NCI-H1694 (cell line): Measurements from ENCODE around the gene BPIFB3.

Experiments used
- DNase-seq: peaks from one replicate; lab custom pipeline; 2025; lab: John Stamatoyannopoulos, UW

BPIFB3 gene

GRCh38 chr20:33063271-33063670 lies 9.6 kb downstream of the BPIFB3 start:
- DNase-seq = no peak

GRCh38 chr20:33064572-33065287 lies 11.0 kb downstream of the BPIFB3 start:
- DNase-seq = no peak

- no peak for DNase-seq
These were observed 12.1 kb downstream of the BPIFB3 start for GRCh38 chr20:33065785-33066184.

GRCh38 chr20:33067806-33068205 lies 14.1 kb downstream of the BPIFB3 start:
- no peak for DNase-seq

GRCh38 chr20:33068251-33068939 lies 14.7 kb downstream of the BPIFB3 start:
- no peak for DNase-seq

GRCh38 chr20:33069673-33070072 lies 16.0 kb downstream of the BPIFB3 start:
- no peak for DNase-seq

GRCh38 chr20:33070111-33071053 lies 16.7 kb downstream of the BPIFB3 start:
- DNase-seq = no peak

GRCh38 chr20:33071198-33071597 lies 17.5 kb downstream of the BPIFB3 start:
- no peak for DNase-seq

GRCh38 chr20:33072362-33072761 lies 18.7 kb downstream of the BPIFB3 start:
- no peak for DNase-seq

GRCh38 chr20:33072813-33073212 lies 19.1 kb downstream of the BPIFB3 start:
- no peak for DNase-seq

GRCh38 chr20:33074675-33075074 lies 21.0 kb downstream of the BPIFB3 start:
- DNase-seq = no peak

- no peak for DNase-seq
These were observed 21.6 kb downstream of the BPIFB3 start for GRCh38 chr20:33075281-33075680.

- DNase-seq = no peak
These were observed 23.1 kb downstream of the BPIFB3 start for GRCh38 chr20:33076662-33077372.

- no peak for DNase-seq
These were observed 25.6 kb downstream of the BPIFB3 start, which contains the start of gene BPIFB4 for GRCh38 chr20:33079259-33079658. TSS of gene BPIFB4 (plus strand) at chr20:33079643. CDS start at chr20:33081527, 1,884 bp downstream.

- DNase-seq = no peak
These were observed 27.9 kb downstream of the BPIFB3 start for GRCh38 chr20:33081411-33082154.

GRCh38 chr20:33082546-33082945 lies 28.8 kb downstream of the BPIFB3 start:
- no peak for DNase-seq

GRCh38 chr20:33083544-33084340 lies 30.0 kb downstream of the BPIFB3 start:
- no peak for DNase-seq

- no peak for DNase-seq
These were observed 31.0 kb downstream of the BPIFB3 start for GRCh38 chr20:33084722-33085121.

- no peak for DNase-seq
These were observed 32.5 kb downstream of the BPIFB3 start for GRCh38 chr20:33086052-33086722.

GRCh38 chr20:33091147-33091546 lies 37.4 kb downstream of the BPIFB3 start:
- no peak for DNase-seq
